Fibroblast of pulmonary artery (primary cell): ENCODE data around the gene DEXI.

ENCODE experiments used
- DNase-seq: peaks from one replicate; pipeline ENCODE4 v3.0.0-alpha.2; 2010; ENCODE audit warnings: low read depth
- H3K4me3 ChIP-seq: replicated peaks from 2 replicates; pipeline ENCODE4 v1.5.1; 2011; ENCODE audit warnings: low read depth, mild to moderate bottlenecking, control low read depth, low read length, moderate library complexity
- TF ChIP-seq, protein P1 (sequence below): IDR thresholded peaks from 2 replicates; pipeline ENCODE4 v1.5.1; 2011; ENCODE audit warnings: mild to moderate bottlenecking, control low read depth, low read length, inconsistent platforms; ENCODE audit errors: missing control alignments

Gene DEXI

DNA sequence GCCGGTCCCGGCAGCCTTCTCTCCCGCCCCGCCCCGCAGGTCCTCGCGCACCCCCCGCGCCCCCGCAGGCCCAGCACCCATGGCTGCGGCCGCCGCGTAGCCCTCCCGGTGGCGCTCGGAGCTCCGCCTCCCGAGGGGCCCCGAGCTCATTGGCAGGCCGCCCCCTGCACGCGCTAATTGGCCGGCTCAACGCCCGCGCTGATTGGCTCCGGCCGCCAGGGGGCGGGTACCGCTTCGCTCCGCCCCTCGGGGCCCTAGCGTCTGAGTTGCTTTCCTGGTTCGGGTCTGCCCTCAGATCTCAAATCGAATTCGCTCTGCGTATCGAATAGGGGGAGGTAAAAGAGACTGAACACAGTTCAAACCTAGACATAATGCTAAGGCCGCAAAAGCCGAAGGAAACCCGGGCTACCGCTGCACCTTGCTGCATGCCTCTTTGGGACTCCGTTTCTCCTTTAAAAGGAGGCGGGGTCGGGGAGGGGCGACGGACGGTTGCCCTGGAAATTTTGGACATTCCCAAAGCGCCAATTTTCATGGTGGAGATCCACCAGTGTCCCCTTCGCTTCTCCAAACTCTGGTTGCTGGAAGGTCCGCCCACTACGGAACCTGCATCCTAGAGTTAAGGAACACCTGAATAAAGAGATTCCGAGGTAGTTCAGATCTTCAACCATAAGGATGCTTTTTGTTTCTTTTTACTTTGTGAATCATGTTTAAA, at the start of gene DEXI:
Gene DEXI, minus strand, starts transcription at position 117 of the 712 bp plus-strand sequence. CDS start 463 bp downstream, outside the sequence.
- peak within 1 kb of the TSS; percentile 74 for H3K4me3 ChIP-seq
- DNase-seq: peak; percentile 88
- TF ChIP-seq, protein P1, sequence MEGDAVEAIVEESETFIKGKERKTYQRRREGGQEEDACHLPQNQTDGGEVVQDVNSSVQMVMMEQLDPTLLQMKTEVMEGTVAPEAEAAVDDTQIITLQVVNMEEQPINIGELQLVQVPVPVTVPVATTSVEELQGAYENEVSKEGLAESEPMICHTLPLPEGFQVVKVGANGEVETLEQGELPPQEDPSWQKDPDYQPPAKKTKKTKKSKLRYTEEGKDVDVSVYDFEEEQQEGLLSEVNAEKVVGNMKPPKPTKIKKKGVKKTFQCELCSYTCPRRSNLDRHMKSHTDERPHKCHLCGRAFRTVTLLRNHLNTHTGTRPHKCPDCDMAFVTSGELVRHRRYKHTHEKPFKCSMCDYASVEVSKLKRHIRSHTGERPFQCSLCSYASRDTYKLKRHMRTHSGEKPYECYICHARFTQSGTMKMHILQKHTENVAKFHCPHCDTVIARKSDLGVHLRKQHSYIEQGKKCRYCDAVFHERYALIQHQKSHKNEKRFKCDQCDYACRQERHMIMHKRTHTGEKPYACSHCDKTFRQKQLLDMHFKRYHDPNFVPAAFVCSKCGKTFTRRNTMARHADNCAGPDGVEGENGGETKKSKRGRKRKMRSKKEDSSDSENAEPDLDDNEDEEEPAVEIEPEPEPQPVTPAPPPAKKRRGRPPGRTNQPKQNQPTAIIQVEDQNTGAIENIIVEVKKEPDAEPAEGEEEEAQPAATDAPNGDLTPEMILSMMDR: no peak

DNA sequence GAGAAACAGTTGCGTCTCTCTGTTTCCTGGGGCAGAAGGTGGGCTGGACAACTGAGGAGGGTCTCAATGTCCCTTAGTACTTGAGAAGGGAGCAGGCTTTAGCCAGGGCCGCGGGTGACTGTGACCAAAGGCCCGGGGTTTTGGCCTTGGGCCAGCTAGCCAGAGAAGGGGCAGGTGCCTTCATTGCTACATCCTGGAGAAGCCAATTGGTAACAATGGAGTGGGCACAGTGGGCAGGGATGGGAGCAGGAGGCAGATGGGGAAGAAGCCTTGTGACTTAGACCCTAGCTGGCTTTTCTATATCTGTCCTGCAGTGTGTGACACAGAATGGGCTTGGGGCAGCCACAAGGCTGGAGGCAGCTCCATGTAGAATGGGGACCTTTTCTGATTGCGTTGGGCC, 48.1 kb upstream of the DEXI start:
- TF ChIP-seq, protein P1: no peak
- no peak overlapping the region for H3K4me3 ChIP-seq
- no peak for DNase-seq

- H3K4me3 ChIP-seq: no peak overlapping the region
- DNase-seq: no peak
- TF ChIP-seq, protein P1: no peak
Observed at GRCh38 chr16:10989559-10989958, 47.3 kb upstream of the DEXI start.

- DNase-seq: no peak
- TF ChIP-seq, protein P1: no peak
- H3K4me3 ChIP-seq: no peak overlapping the region
Observed at GRCh38 chr16:10988879-10989278, 46.6 kb upstream of the DEXI start.

GRCh38 chr16:10988164-10988803, 46.0 kb upstream of the DEXI start:
- H3K4me3 ChIP-seq: no peak overlapping the region
- TF ChIP-seq, protein P1: peak; percentile 45
- DNase-seq: no peak

GRCh38 chr16:10987361-10988163, 45.3 kb upstream of the DEXI start:
- no peak for DNase-seq
- H3K4me3 ChIP-seq: no peak overlapping the region
- TF ChIP-seq, protein P1: no peak
